PFSK-1 (cell line): ENCODE data around the gene C16orf74.

Source experiments
- POLR2AphosphoS5 ChIP-seq: IDR thresholded peaks from 2 replicates; pipeline ENCODE4 v1.6.1; 2012; ENCODE audit warnings: low read depth, mild to moderate bottlenecking, control low read depth, low read length, moderate library complexity
- SIN3A ChIP-seq: IDR thresholded peaks from 2 replicates; pipeline ENCODE4 v1.6.1; 2012; ENCODE audit warnings: mild to moderate bottlenecking, low read length, moderate library complexity, borderline replicate concordance; ENCODE audit not compliant: insufficient read depth
- TAF1 ChIP-seq: IDR thresholded peaks from 2 replicates; pipeline ENCODE4 v1.6.1; 2012; ENCODE audit warnings: low read length, control low read depth, borderline replicate concordance; ENCODE audit not compliant: insufficient read depth

DNA sequence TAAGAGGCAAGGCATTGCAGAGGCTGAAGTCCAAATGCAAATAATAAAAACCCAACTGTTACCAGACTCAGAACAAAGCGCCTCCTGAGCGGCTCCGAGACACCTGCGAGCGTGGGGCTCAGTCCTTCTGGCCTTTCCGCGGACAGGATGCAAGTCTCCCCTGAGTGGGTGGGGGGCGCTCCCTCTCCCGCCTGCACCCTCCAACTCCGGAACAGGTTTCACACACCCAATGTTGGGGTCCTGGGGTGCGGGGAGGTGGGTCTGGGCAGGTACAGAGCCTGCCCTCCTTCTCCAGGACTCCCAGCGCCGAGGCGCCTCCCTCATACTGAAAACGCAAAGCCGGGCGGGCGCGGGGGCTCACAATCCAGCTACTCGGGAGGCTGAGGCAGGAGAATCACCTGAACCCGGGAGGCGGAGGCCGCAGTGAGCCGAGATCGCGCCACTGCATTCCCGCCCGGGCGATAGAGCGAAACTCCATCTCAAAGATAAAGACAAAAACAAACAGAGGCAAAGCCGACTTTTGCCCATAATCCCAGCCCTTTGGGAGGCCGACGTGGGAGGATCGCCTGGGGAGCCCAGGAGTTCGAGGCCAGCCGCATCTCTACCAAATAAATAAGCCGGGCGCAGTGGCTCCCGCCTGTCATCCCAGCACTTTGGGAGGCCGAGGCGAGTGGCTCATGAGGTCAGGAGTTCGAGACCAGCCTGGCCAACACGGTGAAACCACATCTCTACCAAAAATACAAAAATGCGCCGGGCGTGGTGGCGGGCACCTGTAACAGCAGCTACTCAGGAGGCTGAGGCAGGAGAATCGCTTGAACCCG is 63.0 kb downstream of the C16orf74 start:
- no peak for TF ChIP-seq POLR2AphosphoS5
- no peak for TF ChIP-seq SIN3A
- no peak for TF ChIP-seq TAF1
